ENCODE results near the gene IRF2.
A peak's percentile ranks its signal among the peaks of the same experiment; 100 is the strongest.

Gene IRF2

DNA sequence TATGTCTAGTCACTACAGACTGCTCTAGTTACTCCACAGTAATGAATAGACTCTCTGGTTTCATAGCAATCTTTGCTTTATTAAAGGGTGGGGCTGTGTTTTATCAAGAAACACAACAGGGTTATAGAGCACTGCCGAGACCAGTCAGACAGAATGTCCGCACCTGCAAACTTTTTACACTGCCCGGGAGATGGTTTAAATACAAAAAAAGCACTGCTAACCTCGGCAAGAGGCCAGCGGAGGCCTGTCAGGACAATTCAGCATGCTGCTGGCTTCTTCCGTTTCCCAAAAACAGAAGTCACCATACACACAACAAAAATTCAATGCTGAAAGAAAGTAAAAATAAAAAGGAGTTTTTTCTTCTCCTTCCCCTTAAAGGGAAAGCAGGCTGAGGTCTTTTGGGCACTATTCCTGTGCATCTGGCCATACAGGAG is 67.4 kb downstream of the IRF2 start:
- no peak overlapping the region for H3K4me3 Mint-ChIP-seq
- no peaks in the 10 kb centered on the region for H3K9me3 Mint-ChIP-seq
- H3K27me3 Mint-ChIP-seq (ENCODE audit: low read depth), result no peaks in the 10 kb centered on the region
- peaks cover 50% of the 10 kb centered on the region for H3K4me1 Mint-ChIP-seq (ENCODE audit: low read depth)
- H3K36me3 Mint-ChIP-seq (ENCODE audit: low read depth), result peaks cover 67% of the 10 kb centered on the region
- peak overlapping the region; percentile 65 for H3K27ac Mint-ChIP-seq

DNA sequence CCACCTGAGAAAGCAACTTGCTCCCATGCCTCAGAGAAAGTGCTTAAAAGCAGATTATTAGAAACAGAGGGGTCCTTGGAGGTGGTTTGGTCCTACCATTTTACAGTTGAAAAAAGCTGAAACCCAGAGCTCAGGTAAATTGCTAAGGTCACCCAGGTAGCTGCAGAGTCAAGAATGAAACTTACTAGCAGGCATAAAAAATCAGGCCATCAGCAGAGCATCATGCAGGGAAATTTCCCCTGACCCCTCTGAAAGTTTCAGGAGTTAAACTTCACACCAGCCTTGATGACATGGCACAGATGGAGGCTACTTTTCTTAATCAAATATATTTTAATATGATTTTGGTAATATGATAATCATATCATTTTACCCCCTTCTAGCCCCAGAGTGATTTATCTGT is 70.3 kb downstream of the IRF2 start:
- no peak overlapping the region for H3K4me3 Mint-ChIP-seq
- H3K4me1 Mint-ChIP-seq (ENCODE audit: low read depth), result peaks cover 49% of the 10 kb centered on the region
- H3K9me3 Mint-ChIP-seq, result no peaks in the 10 kb centered on the region
- no peaks in the 10 kb centered on the region for H3K27me3 Mint-ChIP-seq (ENCODE audit: low read depth)
- no peak overlapping the region for H3K27ac Mint-ChIP-seq
- peaks cover 79% of the 10 kb centered on the region for H3K36me3 Mint-ChIP-seq (ENCODE audit: low read depth)

DNA sequence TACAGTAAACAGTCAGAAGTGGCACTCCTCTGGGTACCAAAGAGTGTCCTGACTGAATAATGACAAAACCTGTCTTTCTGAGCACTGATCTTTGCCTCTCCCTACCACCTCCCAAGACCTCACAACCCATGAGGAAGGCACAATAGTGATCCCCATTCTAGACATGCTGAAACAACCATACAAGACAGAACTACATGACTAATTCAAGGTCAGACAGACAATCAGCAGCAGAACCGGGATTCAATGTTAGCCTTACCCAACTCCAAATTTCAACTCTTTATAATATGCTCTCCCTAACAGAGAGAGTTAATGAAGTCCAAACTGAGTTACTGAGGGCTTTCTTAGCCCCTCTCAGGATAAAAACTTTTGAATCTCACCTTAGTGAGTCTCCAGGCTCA is 71.0 kb downstream of the IRF2 start:
- peaks cover 43% of the 10 kb centered on the region for H3K4me1 Mint-ChIP-seq (ENCODE audit: low read depth)

DNA sequence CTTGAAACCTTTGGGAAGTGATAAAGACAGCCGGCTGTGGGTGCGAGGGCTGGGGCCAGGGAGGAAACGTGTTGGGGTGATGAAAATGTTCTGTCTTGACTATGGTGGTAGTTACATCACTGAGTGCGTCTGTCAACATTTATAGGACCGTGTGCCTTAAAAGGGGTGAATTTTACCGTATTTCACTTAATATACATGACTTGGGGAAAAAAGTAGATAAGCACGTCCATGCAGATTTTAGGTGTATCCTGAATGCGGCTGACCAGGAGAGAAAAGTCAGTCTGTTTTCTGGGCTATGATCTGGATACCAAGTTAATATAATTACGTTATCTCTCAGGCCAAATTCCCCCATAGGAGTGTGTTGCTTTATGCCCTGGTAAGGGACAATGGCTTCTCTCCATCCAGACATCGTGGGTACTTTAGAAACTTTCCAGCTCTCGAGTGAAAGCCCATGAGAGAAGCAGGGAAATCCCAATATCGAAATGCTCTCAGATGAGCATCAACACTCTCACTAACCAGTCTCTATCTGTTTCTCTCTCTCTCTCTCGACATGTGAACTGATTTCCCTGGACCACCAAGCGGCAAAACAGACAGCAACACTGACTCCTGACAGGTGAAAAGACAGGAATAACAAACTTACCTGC is 71.5 kb downstream of the IRF2 start:
- H3K4me1 Mint-ChIP-seq (ENCODE audit: low read depth), result peaks cover 42% of the 10 kb centered on the region
- no peaks in the 10 kb centered on the region for H3K27me3 Mint-ChIP-seq (ENCODE audit: low read depth)
- no peak overlapping the region for H3K27ac Mint-ChIP-seq
- peaks cover 75% of the 10 kb centered on the region for H3K36me3 Mint-ChIP-seq (ENCODE audit: low read depth)
- H3K9me3 Mint-ChIP-seq, result no peaks in the 10 kb centered on the region
- no peak overlapping the region for H3K4me3 Mint-ChIP-seq

More for the DNA sequence above, 71.0 kb downstream of the IRF2 start:
- Mint-ChIP-seq H3K27me3 (ENCODE audit: low read depth) (no peaks in the 10 kb centered on the region), H3K27ac (no peak overlapping the region), H3K4me3 (no peak overlapping the region), H3K36me3 (ENCODE audit: low read depth) (peaks cover 79% of the 10 kb centered on the region), H3K9me3 (no peaks in the 10 kb centered on the region)

DNA sequence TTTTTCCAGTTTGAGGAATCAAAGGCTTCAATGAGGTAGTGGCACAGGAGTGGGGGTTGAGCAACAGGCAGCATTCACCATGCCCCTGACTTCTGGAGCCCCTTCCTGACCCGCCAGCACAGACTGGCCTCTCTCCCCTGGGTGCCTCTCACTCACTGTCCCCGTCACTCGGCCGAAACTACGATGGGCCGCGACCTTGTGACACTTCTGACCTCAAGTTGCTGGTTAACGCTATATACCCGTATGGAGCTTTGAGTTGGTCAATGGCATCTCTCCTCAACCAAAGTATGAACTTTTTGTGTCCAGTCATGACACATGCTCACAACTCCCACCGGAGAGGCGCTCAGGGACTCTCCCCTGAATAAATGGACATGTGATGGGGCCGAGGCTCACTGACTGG is 72.1 kb downstream of the IRF2 start:
- H3K4me3 Mint-ChIP-seq, result no peak overlapping the region
- no peak overlapping the region for H3K27ac Mint-ChIP-seq
- no peaks in the 10 kb centered on the region for H3K9me3 Mint-ChIP-seq
- H3K27me3 Mint-ChIP-seq (ENCODE audit: low read depth), result no peaks in the 10 kb centered on the region
- H3K36me3 Mint-ChIP-seq (ENCODE audit: low read depth), result peaks cover 75% of the 10 kb centered on the region
- peaks cover 45% of the 10 kb centered on the region for H3K4me1 Mint-ChIP-seq (ENCODE audit: low read depth)

DNA sequence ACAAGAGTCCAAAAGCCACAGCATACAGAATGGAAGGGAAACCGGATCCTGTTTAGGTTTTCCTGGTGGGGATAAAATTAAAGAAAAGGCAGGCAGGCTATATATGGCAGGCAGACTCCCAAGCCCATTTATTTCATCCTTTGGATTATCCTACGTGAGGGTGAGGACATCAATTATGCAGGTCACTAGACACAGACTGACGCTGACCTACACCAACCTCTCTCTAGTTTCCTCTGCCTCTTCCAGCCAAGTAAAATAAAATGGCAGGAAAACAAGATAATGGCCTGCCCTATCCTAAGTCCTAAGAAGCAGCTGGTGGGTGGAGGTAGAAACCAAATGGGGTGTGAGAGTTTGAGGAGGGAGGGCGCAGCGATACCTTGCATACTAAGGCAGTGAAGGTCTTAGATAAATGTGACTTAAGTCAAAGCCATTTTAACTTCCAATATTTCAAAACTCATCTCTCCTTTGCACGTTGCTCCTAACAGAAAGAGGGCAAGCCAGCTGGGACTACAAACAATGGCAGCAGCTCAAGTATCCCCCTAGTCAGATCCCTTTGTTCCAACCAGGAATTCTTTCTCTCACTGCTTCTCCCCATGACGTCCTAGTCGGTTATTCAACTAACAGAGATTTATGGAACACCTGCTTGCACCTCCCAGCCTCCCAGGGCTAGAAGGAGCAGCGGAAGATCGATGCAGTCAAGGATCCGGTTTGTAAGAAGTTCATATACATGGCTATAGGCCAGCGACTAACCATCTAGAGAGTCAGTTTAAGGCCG is 72.8 kb downstream of the IRF2 start:
- peaks cover 75% of the 10 kb centered on the region for H3K36me3 Mint-ChIP-seq (ENCODE audit: low read depth)
- H3K9me3 Mint-ChIP-seq, result no peaks in the 10 kb centered on the region
- H3K4me1 Mint-ChIP-seq (ENCODE audit: low read depth), result peaks cover 47% of the 10 kb centered on the region
- H3K4me3 Mint-ChIP-seq, result no peak overlapping the region
- H3K27me3 Mint-ChIP-seq (ENCODE audit: low read depth), result no peaks in the 10 kb centered on the region
- H3K27ac Mint-ChIP-seq, result no peak overlapping the region

DNA sequence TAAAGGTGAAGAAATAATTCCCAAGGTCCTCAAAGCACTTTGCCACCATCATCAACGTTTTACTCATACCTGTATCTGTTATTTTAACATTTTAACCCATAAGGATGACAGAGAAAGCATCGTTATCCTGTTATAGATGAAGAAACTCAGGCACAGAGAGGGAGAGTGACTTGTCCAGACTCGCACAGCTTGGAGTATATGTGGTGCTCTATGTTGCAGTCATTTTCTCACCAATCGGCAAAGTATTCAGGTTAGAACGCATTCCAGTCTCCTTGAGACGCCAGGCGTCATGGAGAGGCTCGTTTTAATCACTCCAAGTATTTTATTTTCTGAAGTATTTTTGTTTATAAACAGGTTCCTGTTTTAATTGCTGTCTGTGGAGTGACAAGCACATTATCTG is 73.5 kb downstream of the IRF2 start:
- H3K27ac Mint-ChIP-seq, result no peak overlapping the region
- H3K4me3 Mint-ChIP-seq, result no peak overlapping the region
- H3K36me3 Mint-ChIP-seq (ENCODE audit: low read depth), result peaks cover 79% of the 10 kb centered on the region
- H3K27me3 Mint-ChIP-seq (ENCODE audit: low read depth), result no peaks in the 10 kb centered on the region
- H3K9me3 Mint-ChIP-seq, result no peaks in the 10 kb centered on the region
- peaks cover 51% of the 10 kb centered on the region for H3K4me1 Mint-ChIP-seq (ENCODE audit: low read depth)

DNA sequence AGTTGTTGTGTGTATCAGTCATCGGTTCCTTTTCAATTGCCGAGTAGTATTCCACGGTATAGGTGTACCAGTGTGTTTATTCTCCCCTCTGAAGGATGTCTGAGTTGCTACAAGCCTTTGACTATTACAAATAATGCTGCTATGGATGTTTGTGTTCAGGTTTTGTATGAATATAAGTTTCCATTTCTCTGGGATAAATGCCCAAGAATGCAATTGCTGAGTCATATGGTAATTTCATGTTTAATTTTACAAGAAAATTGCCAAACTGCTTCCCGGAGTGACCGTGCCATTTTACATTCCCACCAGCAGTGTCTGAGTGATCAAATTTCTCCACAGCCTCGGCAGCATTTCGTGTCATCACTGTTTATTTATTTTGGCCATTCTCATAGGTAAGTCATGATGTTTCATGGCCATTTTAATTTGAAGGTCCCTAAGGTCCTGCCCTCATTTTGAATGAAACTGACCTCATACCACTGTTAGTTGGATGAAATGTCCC is 73.9 kb downstream of the IRF2 start:
- peaks cover 51% of the 10 kb centered on the region for H3K4me1 Mint-ChIP-seq (ENCODE audit: low read depth)
- no peaks in the 10 kb centered on the region for H3K27me3 Mint-ChIP-seq (ENCODE audit: low read depth)
- H3K9me3 Mint-ChIP-seq, result no peaks in the 10 kb centered on the region
- H3K4me3 Mint-ChIP-seq, result no peak overlapping the region
- peaks cover 82% of the 10 kb centered on the region for H3K36me3 Mint-ChIP-seq (ENCODE audit: low read depth)
- no peak overlapping the region for H3K27ac Mint-ChIP-seq

DNA sequence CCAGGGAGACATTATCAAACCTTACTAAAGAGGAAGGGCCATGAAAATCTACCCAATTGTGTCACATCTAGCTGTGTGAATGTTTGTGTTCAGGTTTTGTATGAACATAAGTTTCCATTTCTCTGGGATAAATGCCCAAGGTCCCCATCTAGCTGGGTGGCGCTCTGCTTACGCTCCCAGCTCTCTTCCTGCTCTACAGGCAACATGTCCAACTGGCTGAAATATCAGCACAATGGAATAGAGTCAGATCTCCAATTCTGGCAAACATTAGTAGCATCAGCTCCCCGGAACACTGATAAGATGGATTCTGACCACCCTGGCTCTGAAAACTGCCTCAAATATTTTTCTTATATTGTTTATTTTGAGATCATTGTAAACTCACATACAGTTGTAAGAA is 74.8 kb downstream of the IRF2 start:
- Mint-ChIP-seq H3K36me3 (ENCODE audit: low read depth) (peaks cover 83% of the 10 kb centered on the region), H3K27me3 (ENCODE audit: low read depth) (no peaks in the 10 kb centered on the region), H3K4me1 (ENCODE audit: low read depth) (peaks cover 48% of the 10 kb centered on the region), H3K4me3 (no peak overlapping the region), H3K9me3 (no peaks in the 10 kb centered on the region), H3K27ac (peak overlapping the region; percentile 26)

DNA sequence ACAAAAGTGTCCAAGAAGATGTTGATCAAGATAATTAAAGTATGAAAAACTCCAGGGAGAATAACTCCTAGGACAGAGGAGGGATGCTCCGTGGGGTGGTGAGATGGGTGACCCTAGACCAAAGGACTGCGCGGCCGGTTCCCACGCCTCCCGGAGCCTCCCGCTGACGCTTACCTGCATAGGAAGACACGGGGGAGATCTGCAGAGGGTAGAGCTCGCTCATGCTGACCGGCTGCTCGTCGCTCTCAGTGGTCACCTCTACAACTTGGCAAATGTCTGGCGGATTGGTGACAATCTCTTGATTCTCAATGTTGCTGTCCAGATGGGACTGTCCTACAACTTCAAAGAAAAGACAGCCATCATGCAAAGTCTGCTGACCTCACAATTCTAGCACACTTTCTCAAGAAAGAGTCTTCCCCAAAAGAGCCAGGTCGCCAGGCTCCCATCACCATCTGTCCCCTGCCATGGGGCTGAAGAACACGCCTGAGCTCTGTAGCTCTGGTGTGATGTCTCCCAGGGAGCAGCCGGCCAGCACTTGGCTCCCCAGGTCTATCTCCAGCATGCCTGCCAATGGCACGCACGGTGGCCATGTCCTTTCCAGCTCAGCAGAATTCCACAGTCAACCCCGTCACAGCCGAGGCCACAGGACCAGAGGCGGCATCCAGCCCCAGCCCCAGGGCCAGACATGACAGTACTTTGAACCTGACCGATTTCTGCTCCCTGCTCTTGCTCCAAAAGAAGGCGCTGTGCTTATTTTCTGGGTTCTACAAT is 75.4 kb downstream of the IRF2 start:
- no peak overlapping the region for H3K4me3 Mint-ChIP-seq
- H3K9me3 Mint-ChIP-seq, result no peaks in the 10 kb centered on the region
- peaks cover 49% of the 10 kb centered on the region for H3K4me1 Mint-ChIP-seq (ENCODE audit: low read depth)
- H3K36me3 Mint-ChIP-seq (ENCODE audit: low read depth), result peaks cover 87% of the 10 kb centered on the region
- no peaks in the 10 kb centered on the region for H3K27me3 Mint-ChIP-seq (ENCODE audit: low read depth)
- H3K27ac Mint-ChIP-seq, result no peak overlapping the region

DNA sequence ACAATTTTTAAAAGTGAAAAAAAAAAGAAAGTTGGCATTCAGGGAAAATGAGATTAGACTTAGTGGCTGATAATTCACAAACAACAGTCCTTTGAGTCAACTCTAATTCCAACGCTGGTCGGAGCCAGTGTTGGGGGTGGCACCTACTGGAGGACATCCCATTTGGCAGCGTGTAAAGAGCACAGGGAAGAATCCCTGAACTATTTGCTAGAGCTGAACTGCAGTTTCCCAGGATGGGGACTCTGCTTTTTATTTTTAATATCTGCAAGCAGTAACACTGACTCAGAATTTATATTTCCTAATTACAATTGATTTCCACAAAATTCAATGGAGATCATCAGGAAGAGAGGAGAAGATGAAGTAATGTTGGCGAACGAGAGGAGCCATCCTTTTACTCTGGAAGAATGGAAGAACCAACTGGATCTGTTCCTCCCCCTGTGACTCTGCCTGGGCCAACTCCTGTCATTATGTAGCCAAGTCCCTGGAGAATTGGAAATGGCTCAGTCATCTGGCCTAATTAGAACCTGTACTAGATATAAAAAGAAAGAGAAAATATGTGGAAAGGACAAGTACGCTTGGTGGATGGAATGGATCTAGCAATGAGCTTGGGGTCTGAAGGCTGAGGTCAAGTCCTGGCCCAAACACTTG is 76.7 kb downstream of the IRF2 start:
- H3K4me1 Mint-ChIP-seq (ENCODE audit: low read depth), result peaks cover 47% of the 10 kb centered on the region

DNA sequence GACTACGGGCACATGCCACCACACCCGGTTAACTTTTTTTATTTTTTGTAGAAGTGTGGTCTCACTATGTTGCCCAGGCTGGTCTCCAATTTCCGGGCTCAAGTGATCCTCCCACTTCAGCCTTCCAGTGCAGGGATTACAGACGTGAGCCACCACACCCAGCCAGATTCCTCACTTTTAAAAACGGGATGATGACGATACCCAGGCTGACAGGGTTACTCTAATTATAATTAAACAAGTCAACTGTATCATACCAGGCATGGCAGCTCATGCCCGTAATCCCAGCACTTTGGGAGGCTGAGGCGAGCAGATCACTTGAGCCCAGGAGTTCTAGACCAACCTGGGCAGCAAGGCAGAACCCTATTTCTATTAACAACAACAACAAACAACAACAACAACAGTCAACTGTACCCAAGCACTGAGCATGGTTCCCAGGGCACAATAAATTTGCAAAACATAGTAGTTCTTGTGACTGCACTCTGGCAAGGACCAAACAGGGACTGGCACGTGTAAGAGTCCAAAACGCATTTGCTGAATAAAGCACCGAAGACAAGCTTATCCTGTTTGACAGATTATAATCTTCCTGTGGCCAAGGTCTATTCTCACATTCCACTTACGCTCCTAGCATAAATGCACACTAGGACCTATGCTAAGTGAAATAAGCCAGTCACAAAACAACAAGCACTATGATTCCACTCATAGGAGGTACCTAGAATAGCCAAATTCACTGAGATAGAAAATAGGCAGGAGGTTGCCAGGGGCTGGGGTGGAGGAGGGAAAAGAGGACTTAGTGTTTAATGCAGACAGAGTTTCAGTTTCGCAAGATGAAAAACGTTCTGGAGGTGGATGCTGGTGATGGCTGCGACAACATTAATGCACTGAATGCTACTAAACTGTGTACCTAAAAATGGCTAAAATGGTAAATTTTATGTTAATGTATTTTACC is 77.5 kb downstream of the IRF2 start:
- no peak overlapping the region for H3K27ac Mint-ChIP-seq
- peaks cover 46% of the 10 kb centered on the region for H3K4me1 Mint-ChIP-seq (ENCODE audit: low read depth)
- H3K27me3 Mint-ChIP-seq (ENCODE audit: low read depth), result no peaks in the 10 kb centered on the region
- H3K4me3 Mint-ChIP-seq, result no peak overlapping the region
- H3K36me3 Mint-ChIP-seq (ENCODE audit: low read depth), result peaks cover 86% of the 10 kb centered on the region
- no peaks in the 10 kb centered on the region for H3K9me3 Mint-ChIP-seq

More for the DNA sequence above, 76.7 kb downstream of the IRF2 start:
- H3K27ac Mint-ChIP-seq, result no peak overlapping the region
- H3K27me3 Mint-ChIP-seq (ENCODE audit: low read depth), result no peaks in the 10 kb centered on the region
- no peak overlapping the region for H3K4me3 Mint-ChIP-seq
- H3K36me3 Mint-ChIP-seq (ENCODE audit: low read depth), result peaks cover 87% of the 10 kb centered on the region
- H3K9me3 Mint-ChIP-seq, result no peaks in the 10 kb centered on the region

DNA sequence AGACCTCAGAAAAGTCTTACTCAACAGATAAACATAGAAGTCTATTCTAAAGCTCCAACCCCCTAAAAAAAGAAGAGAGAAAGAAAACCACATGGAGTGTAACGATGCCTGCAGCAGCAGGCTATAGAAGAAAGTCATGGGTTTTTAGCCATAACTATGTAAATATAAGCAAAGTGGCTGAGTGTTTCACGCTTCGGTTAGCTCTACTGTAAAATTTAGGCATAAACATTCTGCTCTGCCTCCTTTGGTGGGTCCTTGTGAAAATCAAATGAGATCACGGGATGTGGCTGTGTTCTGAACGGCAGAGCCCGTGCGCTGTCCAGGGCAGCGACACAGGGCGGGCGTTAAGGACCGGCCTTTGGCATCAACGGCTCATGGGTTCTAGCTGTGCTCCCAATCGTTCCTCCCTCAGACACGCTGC is 78.4 kb downstream of the IRF2 start:
- no peaks in the 10 kb centered on the region for H3K27me3 Mint-ChIP-seq (ENCODE audit: low read depth)
- H3K4me1 Mint-ChIP-seq (ENCODE audit: low read depth), result peaks cover 44% of the 10 kb centered on the region
- H3K36me3 Mint-ChIP-seq (ENCODE audit: low read depth), result peaks cover 86% of the 10 kb centered on the region
- peak overlapping the region; percentile 45 for H3K27ac Mint-ChIP-seq
- H3K4me3 Mint-ChIP-seq, result no peak overlapping the region
- H3K9me3 Mint-ChIP-seq, result peaks cover 4% of the 10 kb centered on the region
